Measurements from ENCODE around the gene B3GNT9.

Gene B3GNT9

DNA sequence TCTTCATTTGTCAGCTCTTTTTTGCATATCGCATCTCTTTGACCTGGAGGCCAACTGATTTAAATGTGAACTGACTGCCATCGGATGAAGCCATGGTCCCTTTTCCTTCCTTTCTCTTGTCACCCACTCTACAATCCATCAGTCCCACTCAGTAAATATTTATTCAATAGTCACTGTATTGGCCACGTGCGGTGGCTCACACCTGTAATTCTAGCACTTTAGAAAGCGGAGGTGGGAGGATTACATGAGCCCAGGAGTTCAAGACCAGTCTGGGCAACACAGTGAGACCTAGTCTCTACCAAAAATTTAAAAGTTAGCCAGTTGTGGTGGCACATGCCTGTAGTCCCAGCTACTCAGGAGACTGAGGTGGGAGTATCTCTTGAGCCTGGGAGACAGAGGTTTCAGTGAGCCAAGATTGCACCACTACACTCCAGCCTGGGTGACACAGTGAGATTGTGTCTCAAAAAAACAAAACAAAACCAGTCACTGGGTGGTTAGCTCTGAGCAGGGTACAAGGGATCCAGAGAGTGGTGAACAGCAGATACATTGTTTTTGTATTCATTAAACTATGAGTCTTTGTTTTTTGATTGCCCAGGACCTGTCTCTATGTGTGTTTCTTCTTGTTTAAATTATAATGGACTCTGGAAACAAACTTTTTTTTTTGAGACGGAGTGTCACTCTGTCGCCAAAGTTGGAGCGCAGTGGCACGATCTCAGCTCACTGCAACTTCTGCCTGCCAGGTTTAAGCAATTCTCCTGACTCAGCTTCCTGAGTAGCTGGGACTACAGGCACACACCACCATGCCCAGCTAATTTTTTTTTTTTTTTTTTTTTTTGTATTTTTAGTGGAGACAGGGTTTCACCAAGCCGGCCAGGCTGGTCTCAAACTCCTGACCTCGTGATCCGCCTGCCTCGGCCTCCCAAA is 34.1 kb downstream of the B3GNT9 start:
- TF ChIP-seq TAF1 (IDR thresholded peaks at IDR 0.05; ENCODE audit: low read depth) (no peak), FOXM1 (IDR thresholded peaks at IDR 0.05; ENCODE audit: borderline replicate concordance, low read depth) (no peak), NFIC (IDR thresholded peaks at IDR 0.05) (no peak), CREB1 (IDR thresholded peaks at IDR 0.05; ENCODE audit: low read depth) (no peak), ZBTB7A (IDR thresholded peaks at IDR 0.05; ENCODE audit: low read depth) (no peak), CEBPB (IDR thresholded peaks at IDR 0.05) (no peak), EGR1 (IDR thresholded peaks at IDR 0.05) (no peak), YY1 (IDR thresholded peaks at IDR 0.05; ENCODE audit: low read depth) (no peak), EP300 (IDR thresholded peaks at IDR 0.05; ENCODE audit: borderline replicate concordance) (no peak), MAX (IDR thresholded peaks at IDR 0.05) (no peak), TEAD4 (IDR thresholded peaks at IDR 0.05) (no peak), RAD21 (IDR thresholded peaks at IDR 0.05; ENCODE audit: low read depth) (no peak), TCF12 (IDR thresholded peaks at IDR 0.05; ENCODE audit: low read depth) (no peak)
- TF ChIP-seq, protein P1, sequence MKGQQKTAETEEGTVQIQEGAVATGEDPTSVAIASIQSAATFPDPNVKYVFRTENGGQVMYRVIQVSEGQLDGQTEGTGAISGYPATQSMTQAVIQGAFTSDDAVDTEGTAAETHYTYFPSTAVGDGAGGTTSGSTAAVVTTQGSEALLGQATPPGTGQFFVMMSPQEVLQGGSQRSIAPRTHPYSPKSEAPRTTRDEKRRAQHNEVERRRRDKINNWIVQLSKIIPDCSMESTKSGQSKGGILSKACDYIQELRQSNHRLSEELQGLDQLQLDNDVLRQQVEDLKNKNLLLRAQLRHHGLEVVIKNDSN (IDR thresholded peaks at IDR 0.05), result no peak
- TF ChIP-seq, protein P2, sequence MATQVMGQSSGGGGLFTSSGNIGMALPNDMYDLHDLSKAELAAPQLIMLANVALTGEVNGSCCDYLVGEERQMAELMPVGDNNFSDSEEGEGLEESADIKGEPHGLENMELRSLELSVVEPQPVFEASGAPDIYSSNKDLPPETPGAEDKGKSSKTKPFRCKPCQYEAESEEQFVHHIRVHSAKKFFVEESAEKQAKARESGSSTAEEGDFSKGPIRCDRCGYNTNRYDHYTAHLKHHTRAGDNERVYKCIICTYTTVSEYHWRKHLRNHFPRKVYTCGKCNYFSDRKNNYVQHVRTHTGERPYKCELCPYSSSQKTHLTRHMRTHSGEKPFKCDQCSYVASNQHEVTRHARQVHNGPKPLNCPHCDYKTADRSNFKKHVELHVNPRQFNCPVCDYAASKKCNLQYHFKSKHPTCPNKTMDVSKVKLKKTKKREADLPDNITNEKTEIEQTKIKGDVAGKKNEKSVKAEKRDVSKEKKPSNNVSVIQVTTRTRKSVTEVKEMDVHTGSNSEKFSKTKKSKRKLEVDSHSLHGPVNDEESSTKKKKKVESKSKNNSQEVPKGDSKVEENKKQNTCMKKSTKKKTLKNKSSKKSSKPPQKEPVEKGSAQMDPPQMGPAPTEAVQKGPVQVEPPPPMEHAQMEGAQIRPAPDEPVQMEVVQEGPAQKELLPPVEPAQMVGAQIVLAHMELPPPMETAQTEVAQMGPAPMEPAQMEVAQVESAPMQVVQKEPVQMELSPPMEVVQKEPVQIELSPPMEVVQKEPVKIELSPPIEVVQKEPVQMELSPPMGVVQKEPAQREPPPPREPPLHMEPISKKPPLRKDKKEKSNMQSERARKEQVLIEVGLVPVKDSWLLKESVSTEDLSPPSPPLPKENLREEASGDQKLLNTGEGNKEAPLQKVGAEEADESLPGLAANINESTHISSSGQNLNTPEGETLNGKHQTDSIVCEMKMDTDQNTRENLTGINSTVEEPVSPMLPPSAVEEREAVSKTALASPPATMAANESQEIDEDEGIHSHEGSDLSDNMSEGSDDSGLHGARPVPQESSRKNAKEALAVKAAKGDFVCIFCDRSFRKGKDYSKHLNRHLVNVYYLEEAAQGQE (IDR thresholded peaks at IDR 0.05; ENCODE audit: low read depth), result no peak

- TF ChIP-seq NFIC (IDR thresholded peaks at IDR 0.05) (no peak), CREB1 (IDR thresholded peaks at IDR 0.05; ENCODE audit: low read depth) (no peak), FOXM1 (IDR thresholded peaks at IDR 0.05; ENCODE audit: borderline replicate concordance, low read depth) (no peak), EP300 (IDR thresholded peaks at IDR 0.05; ENCODE audit: borderline replicate concordance) (no peak), ZBTB7A (IDR thresholded peaks at IDR 0.05; ENCODE audit: low read depth) (no peak), EGR1 (IDR thresholded peaks at IDR 0.05) (no peak), TEAD4 (IDR thresholded peaks at IDR 0.05) (no peak), RAD21 (IDR thresholded peaks at IDR 0.05; ENCODE audit: low read depth) (no peak), YY1 (IDR thresholded peaks at IDR 0.05; ENCODE audit: low read depth) (no peak), TCF12 (IDR thresholded peaks at IDR 0.05; ENCODE audit: low read depth) (no peak), CEBPB (IDR thresholded peaks at IDR 0.05) (no peak), MAX (IDR thresholded peaks at IDR 0.05) (no peak), TAF1 (IDR thresholded peaks at IDR 0.05; ENCODE audit: low read depth) (no peak)
- TF ChIP-seq, protein P2 (IDR thresholded peaks at IDR 0.05; ENCODE audit: low read depth), result no peak
- TF ChIP-seq, protein P1 (IDR thresholded peaks at IDR 0.05), result no peak
Observed at GRCh38 chr16:67115639-67116038, 35.2 kb downstream of the B3GNT9 start.

- TF ChIP-seq YY1 (IDR thresholded peaks at IDR 0.05; ENCODE audit: low read depth) (no peak), RAD21 (IDR thresholded peaks at IDR 0.05; ENCODE audit: low read depth) (no peak), MAX (IDR thresholded peaks at IDR 0.05) (no peak), TCF12 (IDR thresholded peaks at IDR 0.05; ENCODE audit: low read depth) (no peak), TAF1 (IDR thresholded peaks at IDR 0.05; ENCODE audit: low read depth) (no peak), CREB1 (IDR thresholded peaks at IDR 0.05; ENCODE audit: low read depth) (no peak), FOXM1 (IDR thresholded peaks at IDR 0.05; ENCODE audit: borderline replicate concordance, low read depth) (no peak), EP300 (IDR thresholded peaks at IDR 0.05; ENCODE audit: borderline replicate concordance) (no peak), ZBTB7A (IDR thresholded peaks at IDR 0.05; ENCODE audit: low read depth) (no peak), TEAD4 (IDR thresholded peaks at IDR 0.05) (no peak)
Observed at GRCh38 chr16:67114793-67115192, 36.0 kb downstream of the B3GNT9 start.

DNA sequence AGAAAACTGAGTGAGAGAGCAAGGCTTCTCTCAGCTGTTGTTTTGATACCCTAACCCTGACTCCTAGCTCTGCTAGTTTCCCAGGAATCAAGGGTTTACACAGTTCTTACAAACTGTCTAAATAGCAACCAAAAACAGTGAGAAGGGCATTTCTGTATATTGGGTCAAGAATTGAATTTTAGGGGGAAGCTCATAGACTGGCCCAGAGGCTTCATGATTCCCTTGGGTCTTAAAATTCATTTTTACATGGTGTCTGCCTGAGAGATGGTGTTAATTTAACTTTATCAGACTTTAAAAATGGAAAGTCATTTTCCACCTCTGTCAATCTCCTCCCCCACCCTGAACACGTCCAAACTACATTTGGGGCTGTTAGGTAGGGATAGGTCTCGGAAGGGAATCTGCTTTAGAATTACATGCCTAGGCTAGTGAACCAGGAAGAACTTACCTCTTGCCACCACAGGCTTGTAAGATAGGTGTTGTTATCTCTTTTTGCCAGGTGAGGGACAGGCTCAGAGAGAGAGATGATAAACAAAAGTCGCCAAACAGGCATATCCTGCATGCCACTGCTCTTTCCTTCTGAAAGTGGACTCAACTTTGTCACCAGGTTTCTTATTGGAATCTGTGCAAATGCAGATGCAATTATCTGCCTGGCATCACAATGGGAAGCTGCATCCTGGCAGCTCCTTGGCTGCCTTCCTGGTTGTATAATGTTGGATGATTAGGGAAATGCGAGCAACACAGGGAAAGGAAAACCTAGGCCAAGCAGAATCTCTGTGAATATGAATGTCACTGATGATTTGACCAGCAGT is 38.0 kb downstream of the B3GNT9 start:
- TF ChIP-seq NFIC (IDR thresholded peaks at IDR 0.05) (no peak), YY1 (IDR thresholded peaks at IDR 0.05; ENCODE audit: low read depth) (no peak), CEBPB (IDR thresholded peaks at IDR 0.05) (no peak), EP300 (IDR thresholded peaks at IDR 0.05; ENCODE audit: borderline replicate concordance) (no peak), RAD21 (IDR thresholded peaks at IDR 0.05; ENCODE audit: low read depth) (no peak), ZBTB7A (IDR thresholded peaks at IDR 0.05; ENCODE audit: low read depth) (no peak), EGR1 (IDR thresholded peaks at IDR 0.05) (no peak), MAX (IDR thresholded peaks at IDR 0.05) (no peak), TEAD4 (IDR thresholded peaks at IDR 0.05) (no peak), TCF12 (IDR thresholded peaks at IDR 0.05; ENCODE audit: low read depth) (no peak), TAF1 (IDR thresholded peaks at IDR 0.05; ENCODE audit: low read depth) (no peak), CREB1 (IDR thresholded peaks at IDR 0.05; ENCODE audit: low read depth) (no peak), FOXM1 (IDR thresholded peaks at IDR 0.05; ENCODE audit: borderline replicate concordance, low read depth) (no peak)
- TF ChIP-seq, protein P2 (IDR thresholded peaks at IDR 0.05; ENCODE audit: low read depth), result no peak
- TF ChIP-seq, protein P1 (IDR thresholded peaks at IDR 0.05), result no peak
